GM19043 (cell line): ENCODE measurements around the gene MCC.
"Not testable (repeated sequence)": the region's sequence is repeated elsewhere in the genome, so short reads cannot be mapped to it uniquely, and the experiment has no call there.

ENCODE experiments used
- ATAC-seq: cut with Tn5 transposase; IDR thresholded peaks from one replicate; pipeline ENCODE4 v1.9.1; 2021; ENCODE audit warnings: low read depth; ENCODE audit not compliant: unreplicated experiment

Gene MCC

GRCh38 chr5:113098378-113098777 lies 389.9 kb downstream of the MCC start:
- ATAC-seq, result no peak

GRCh38 chr5:113095831-113096230 lies 392.4 kb downstream of the MCC start:
- ATAC-seq, result no peak

- no peak for ATAC-seq
Observed at GRCh38 chr5:113093558-113093957, 394.7 kb downstream of the MCC start.

- ATAC-seq, result no peak
Observed at GRCh38 chr5:113092683-113093082, 395.6 kb downstream of the MCC start.

- ATAC-seq, result no peak
Observed at GRCh38 chr5:113091622-113092021, 396.6 kb downstream of the MCC start.

- no peak for ATAC-seq
Observed at GRCh38 chr5:113090336-113091106, 397.7 kb downstream of the MCC start.

GRCh38 chr5:113089653-113090335 lies 398.5 kb downstream of the MCC start:
- ATAC-seq, result no peak

- no peak for ATAC-seq
Observed at GRCh38 chr5:113087976-113088514, 400.2 kb downstream of the MCC start.

GRCh38 chr5:113085880-113086409 lies 402.3 kb downstream of the MCC start:
- no peak for ATAC-seq

- no peak for ATAC-seq
Observed at GRCh38 chr5:113085084-113085414, 403.2 kb downstream of the MCC start.

- ATAC-seq, result no peak
Observed at GRCh38 chr5:113084402-113085083, 403.7 kb downstream of the MCC start.

GRCh38 chr5:113083481-113083880 lies 404.8 kb downstream of the MCC start:
- no peak for ATAC-seq

GRCh38 chr5:113082547-113082905 lies 405.7 kb downstream of the MCC start:
- no peak for ATAC-seq

- ATAC-seq, result no peak
Observed at GRCh38 chr5:113081881-113082546, 406.2 kb downstream of the MCC start.

GRCh38 chr5:113081091-113081839 lies 407.0 kb downstream of the MCC start:
- ATAC-seq, result no peak

- ATAC-seq, result not testable (repeated sequence)
Observed at GRCh38 chr5:113076649-113077048, 411.6 kb downstream of the MCC start.

GRCh38 chr5:113075019-113075418 lies 413.2 kb downstream of the MCC start:
- no peak for ATAC-seq

- not testable (repeated sequence) for ATAC-seq
Observed at GRCh38 chr5:113073629-113074034, 414.6 kb downstream of the MCC start.

- ATAC-seq, result no peak
Observed at GRCh38 chr5:113071401-113071800, 416.9 kb downstream of the MCC start.

GRCh38 chr5:113070901-113071300 lies 417.4 kb downstream of the MCC start:
- ATAC-seq, result no peak
